Activated CD8-positive, alpha-beta memory T cell treated with anti-CD3 and anti-CD28 coated beads, Interleukin-2, amount 10 ng/mL, durations not matched to agents 7 days and 5 days (primary cell): ENCODE measurements around the gene MRPL18. TPM values are rescaled to one million over a fixed set of nuclear protein-coding genes. Genes with fewer than 3 reads are reported as not detected.

Experiments used
- ATAC-seq: fragments of 150-1000 bp; cut with Tn5 transposase; one replicate; pipeline ENCODE4 v1.10.0; 2021; ENCODE audit warnings: moderate library complexity
- CTCF ChIA-PET: fragments of 350-600 bp; sonication (Branson Sonifier 250); formaldehyde crosslinking; loops from one replicate; lab custom pipeline; 2021; ENCODE audit warnings: antibody characterized with exemption; lab: Charles Lee
- DNase-seq: peaks from one replicate; pipeline ENCODE4 v3.0.0-alpha.2; 2020
- H3K27ac Mint-ChIP-seq: one replicate; pipeline ENCODE4 v1.8.0; 2021; ENCODE audit warnings: mild to moderate bottlenecking, mixed read lengths
- H3K27me3 Mint-ChIP-seq: one replicate; pipeline ENCODE4 v1.8.0; 2021; ENCODE audit warnings: mixed read lengths
- H3K36me3 Mint-ChIP-seq: one replicate; pipeline ENCODE4 v1.8.0; 2021; ENCODE audit warnings: mild to moderate bottlenecking, mixed read lengths
- H3K4me1 Mint-ChIP-seq: one replicate; pipeline ENCODE4 v1.8.0; 2021; ENCODE audit warnings: mixed read lengths
- H3K4me3 Mint-ChIP-seq: one replicate; pipeline ENCODE4 v1.8.0; 2021; ENCODE audit warnings: mild to moderate bottlenecking, moderate library complexity, mixed read lengths
- H3K9me3 Mint-ChIP-seq: one replicate; pipeline ENCODE4 v1.8.0; 2022; ENCODE audit warnings: low read depth, mixed read lengths
- total RNA-seq, 2 experiments: library from RNA; stranded (reverse); gene quantifications; one replicate each; pipeline ENCODE4 v1.2.3, GENCODE V29; 2021

The MRPL18 gene
- total RNA-seq, 2 experiments from 2014 or later, result 74.4 to 87.0 TPM

GRCh38 chr6:159826968-159827647, 36.8 kb downstream of the MRPL18 start:
- CTCF ChIA-PET, result no interaction called here

DNA sequence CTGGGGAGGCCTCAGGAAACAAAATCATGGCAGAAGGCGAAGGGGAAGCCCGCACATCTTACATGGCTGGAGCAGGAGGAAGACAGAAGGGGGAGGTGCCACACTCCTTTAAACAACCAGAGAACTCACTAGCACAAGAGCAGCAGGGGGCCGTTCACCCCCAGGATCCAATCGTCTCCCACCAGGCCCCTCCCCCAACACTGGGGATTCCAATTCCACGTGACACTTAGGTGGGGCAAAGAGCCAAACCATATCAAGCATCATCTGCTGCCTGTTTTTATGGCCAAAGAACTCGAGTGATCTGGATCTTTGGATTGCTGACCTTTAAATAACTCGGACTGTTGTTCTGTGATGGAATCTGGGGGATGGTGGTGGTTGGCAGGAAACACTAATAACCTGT, 37.8 kb downstream of the MRPL18 start:
- CTCF ChIA-PET, result no interaction called here
- H3K4me3 Mint-ChIP-seq, result no peak overlapping the region
- no peaks in the 10 kb centered on the region for H3K36me3 Mint-ChIP-seq
- no peaks in the 10 kb centered on the region for H3K9me3 Mint-ChIP-seq
- H3K27ac Mint-ChIP-seq, result no peak overlapping the region
- H3K27me3 Mint-ChIP-seq, result peaks cover 8% of the 10 kb centered on the region
- no peak for DNase-seq
- no peak for ATAC-seq
- peaks cover 7% of the 10 kb centered on the region for H3K4me1 Mint-ChIP-seq

More at GRCh38 chr6:159826968-159827647, 36.8 kb downstream of the MRPL18 start:
- Mint-ChIP-seq H3K4me3 (no peak overlapping the region), H3K27ac (no peak overlapping the region), H3K36me3 (no peaks in the 10 kb centered on the region), H3K9me3 (no peaks in the 10 kb centered on the region), H3K27me3 (peaks cover 8% of the 10 kb centered on the region), H3K4me1 (peaks cover 7% of the 10 kb centered on the region)
- ATAC-seq (no peak), DNase-seq (no peak)

DNA sequence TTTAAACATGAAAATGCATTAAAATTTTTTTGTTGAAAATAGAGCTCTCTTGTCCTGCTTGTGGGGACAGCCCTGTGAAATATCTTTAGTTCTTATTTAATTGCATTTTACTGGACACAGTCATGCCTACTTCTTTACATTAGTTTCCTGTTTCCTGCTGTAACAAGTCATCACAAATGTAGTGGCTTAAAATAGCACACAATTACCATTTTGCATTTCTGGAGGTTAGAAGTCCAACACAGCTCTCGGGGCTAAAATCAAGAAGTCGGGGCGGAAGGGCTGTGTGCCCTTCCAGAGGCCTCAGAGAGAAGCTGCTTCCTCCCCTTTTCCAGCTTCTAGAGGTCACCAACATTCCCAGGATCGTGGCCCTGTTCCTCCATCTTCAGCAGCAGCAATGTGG, 39.3 kb downstream of the MRPL18 start:
- ATAC-seq (no peak), DNase-seq (no peak)
- Mint-ChIP-seq H3K27me3 (peaks cover 8% of the 10 kb centered on the region), H3K4me3 (no peak overlapping the region), H3K36me3 (no peaks in the 10 kb centered on the region), H3K27ac (no peak overlapping the region), H3K4me1 (peaks cover 10% of the 10 kb centered on the region), H3K9me3 (no peaks in the 10 kb centered on the region)
- CTCF ChIA-PET, result interaction anchor here (1.1 kb wide), 1 partner anchor 43 kb away, joined by 3 read pairs; no protein-coding TSS in a partner anchor

- H3K9me3 Mint-ChIP-seq, result no peaks in the 10 kb centered on the region
- CTCF ChIA-PET, result no interaction called here
- H3K4me1 Mint-ChIP-seq, result peaks cover 10% of the 10 kb centered on the region
- no peak overlapping the region for H3K4me3 Mint-ChIP-seq
- DNase-seq (no peak), ATAC-seq (no peak)
- H3K36me3 Mint-ChIP-seq, result no peaks in the 10 kb centered on the region
- peaks cover 8% of the 10 kb centered on the region for H3K27me3 Mint-ChIP-seq
- H3K27ac Mint-ChIP-seq, result no peak overlapping the region
These were observed 40.5 kb downstream of the MRPL18 start for GRCh38 chr6:159830501-159831372.

GRCh38 chr6:159831373-159831679, 41.1 kb downstream of the MRPL18 start:
- peaks cover 8% of the 10 kb centered on the region for H3K27me3 Mint-ChIP-seq
- H3K36me3 Mint-ChIP-seq, result no peaks in the 10 kb centered on the region
- no peaks in the 10 kb centered on the region for H3K9me3 Mint-ChIP-seq
- no peak for ATAC-seq
- H3K4me1 Mint-ChIP-seq, result peaks cover 10% of the 10 kb centered on the region
- CTCF ChIA-PET, result no interaction called here
- DNase-seq, result no peak
- H3K27ac Mint-ChIP-seq, result no peak overlapping the region
- H3K4me3 Mint-ChIP-seq, result no peak overlapping the region

DNA sequence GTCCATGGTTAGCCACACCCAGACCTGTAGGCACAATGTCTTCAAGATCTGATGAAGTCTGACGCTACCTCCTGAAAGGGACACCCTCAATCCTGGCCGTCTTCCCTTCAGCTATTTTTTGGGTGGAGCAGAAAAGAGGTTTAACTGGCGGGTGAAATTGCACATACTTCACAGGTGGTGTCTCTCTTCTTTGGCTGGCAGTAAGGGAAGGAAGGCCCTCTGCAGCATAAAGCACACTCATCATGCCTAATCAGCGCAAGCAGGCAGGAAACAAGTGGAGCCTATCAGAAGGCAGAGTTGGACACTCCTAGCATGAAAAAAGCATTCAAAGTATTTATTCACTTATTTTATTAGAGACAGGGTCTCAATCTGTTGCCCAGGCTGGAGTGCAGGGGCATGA, 42.7 kb downstream of the MRPL18 start:
- no peak overlapping the region for H3K27ac Mint-ChIP-seq
- DNase-seq, result no peak
- no peak overlapping the region for H3K4me3 Mint-ChIP-seq
- H3K4me1 Mint-ChIP-seq, result peaks cover 10% of the 10 kb centered on the region
- peaks cover 8% of the 10 kb centered on the region for H3K27me3 Mint-ChIP-seq
- H3K9me3 Mint-ChIP-seq, result no peaks in the 10 kb centered on the region
- no peaks in the 10 kb centered on the region for H3K36me3 Mint-ChIP-seq
- CTCF ChIA-PET, result no interaction called here
- no peak for ATAC-seq

- DNase-seq, result no peak
- no peaks in the 10 kb centered on the region for H3K36me3 Mint-ChIP-seq
- no peaks in the 10 kb centered on the region for H3K9me3 Mint-ChIP-seq
- no peak overlapping the region for H3K27ac Mint-ChIP-seq
- H3K27me3 Mint-ChIP-seq, result peaks cover 8% of the 10 kb centered on the region
- H3K4me3 Mint-ChIP-seq, result no peak overlapping the region
- ATAC-seq, result no peak
- CTCF ChIA-PET, result no interaction called here
- H3K4me1 Mint-ChIP-seq, result peaks cover 10% of the 10 kb centered on the region
These were observed 43.3 kb downstream of the MRPL18 start for GRCh38 chr6:159833556-159833955.

- Mint-ChIP-seq H3K9me3 (no peaks in the 10 kb centered on the region), H3K36me3 (no peaks in the 10 kb centered on the region), H3K27me3 (peaks cover 8% of the 10 kb centered on the region), H3K27ac (no peak overlapping the region), H3K4me1 (peaks cover 10% of the 10 kb centered on the region), H3K4me3 (no peak overlapping the region)
- DNase-seq (no peak), ATAC-seq (no peak)
- CTCF ChIA-PET, result no interaction called here
These were observed 43.8 kb downstream of the MRPL18 start for GRCh38 chr6:159833997-159834603.

GRCh38 chr6:159836718-159837490, 46.6 kb downstream of the MRPL18 start:
- Mint-ChIP-seq H3K27me3 (peaks cover 15% of the 10 kb centered on the region), H3K36me3 (no peaks in the 10 kb centered on the region), H3K4me3 (no peak overlapping the region), H3K27ac (no peak overlapping the region), H3K9me3 (no peaks in the 10 kb centered on the region), H3K4me1 (peaks cover 3% of the 10 kb centered on the region)
- ATAC-seq, result no peak
- DNase-seq, result no peak
- CTCF ChIA-PET, result no interaction called here

- Mint-ChIP-seq H3K9me3 (no peaks in the 10 kb centered on the region), H3K27ac (no peak overlapping the region), H3K4me3 (no peak overlapping the region), H3K4me1 (peaks cover 3% of the 10 kb centered on the region), H3K36me3 (no peaks in the 10 kb centered on the region), H3K27me3 (peaks cover 15% of the 10 kb centered on the region)
- DNase-seq (no peak), ATAC-seq (no peak)
- CTCF ChIA-PET, result no interaction called here
These were observed 47.2 kb downstream of the MRPL18 start for GRCh38 chr6:159837511-159837910.

DNA sequence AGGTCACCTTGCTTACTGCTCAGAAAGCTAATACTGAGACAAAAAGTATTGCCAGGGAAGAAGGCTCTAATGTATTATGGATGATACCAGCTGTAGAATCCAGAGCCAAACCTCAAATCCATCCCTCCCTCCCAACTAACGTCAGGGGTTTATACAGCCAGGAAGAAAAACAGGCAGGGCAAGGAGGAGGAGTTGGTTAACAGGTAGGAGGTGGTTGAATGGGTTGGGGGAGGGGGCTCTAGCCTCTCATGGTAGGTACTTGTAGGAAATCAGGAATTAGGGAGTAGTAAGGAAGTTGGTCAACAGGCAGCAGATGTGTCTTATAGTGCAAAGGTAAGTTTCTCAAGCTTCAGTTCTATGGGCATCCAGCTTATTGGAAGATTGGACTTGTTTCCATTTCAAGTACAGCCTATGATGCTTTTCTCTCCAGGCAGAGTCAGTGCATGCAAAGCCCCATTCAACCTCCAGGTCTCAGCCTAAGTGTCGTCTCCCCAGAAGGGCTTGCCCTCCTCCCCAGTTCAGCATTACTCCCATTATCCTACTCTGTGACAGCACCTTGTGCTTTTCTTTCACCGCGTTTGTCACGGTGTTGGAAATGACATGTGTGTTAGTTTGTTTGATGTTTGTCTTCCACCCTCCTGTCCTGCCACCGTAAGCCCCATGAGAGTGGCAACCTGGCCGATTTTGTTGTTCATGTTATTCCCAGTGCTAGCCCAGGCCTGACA, 47.9 kb downstream of the MRPL18 start:
- CTCF ChIA-PET, result no interaction called here
- no peaks in the 10 kb centered on the region for H3K36me3 Mint-ChIP-seq

GRCh38 chr6:159842035-159842434, 51.8 kb downstream of the MRPL18 start:
- no peak overlapping the region for H3K27ac Mint-ChIP-seq
- no peak for ATAC-seq
- H3K36me3 Mint-ChIP-seq, result no peaks in the 10 kb centered on the region

More for the DNA sequence above, 47.9 kb downstream of the MRPL18 start:
- Mint-ChIP-seq H3K4me1 (peaks cover 3% of the 10 kb centered on the region), H3K9me3 (no peaks in the 10 kb centered on the region), H3K27ac (no peak overlapping the region), H3K4me3 (no peak overlapping the region), H3K27me3 (peaks cover 15% of the 10 kb centered on the region)
- no peak for ATAC-seq
- no peak for DNase-seq

More at GRCh38 chr6:159842035-159842434, 51.8 kb downstream of the MRPL18 start:
- CTCF ChIA-PET, result no interaction called here
- Mint-ChIP-seq H3K9me3 (no peaks in the 10 kb centered on the region), H3K4me1 (no peaks in the 10 kb centered on the region), H3K27me3 (peaks cover 15% of the 10 kb centered on the region), H3K4me3 (no peak overlapping the region)
- DNase-seq, result no peak
